Spleen (tissue), 7 donors: ENCODE data around the gene PLA2G3.

Experiments used
- CTCF ChIP-seq, 11 experiments: fragments of 200-600 bp in 7 of 11; fragments of 450-650 bp in 4 of 11; sonication (generic) in 4 of 11; IDR thresholded peaks in 8 of 11; conservative IDR thresholded peaks in 3 of 11; 1 replicate in 7 of 11; 2 replicates in 4 of 11; pipeline versions ENCODE4 v1.4.0 to v1.8.0; 2016 to 2021; ENCODE audit warnings: antibody characterized with exemption in 11 of 11, inconsistent platforms in 4 of 11, mild to moderate bottlenecking in 1 of 11
- POLR2A ChIP-seq, 3 donors: fragments of 450-650 bp; IDR thresholded peaks; one replicate each; pipeline ENCODE4 v1.5.1; 2017; ENCODE audit warnings: antibody characterized with exemption in 3 of 3, mild to moderate bottlenecking in 1 of 3
- donor health status: DM: no; HTN: no; CAD: no; lungs with moderate emphysema.
- donor health status: DM: no; HTN: no; CAD: no.
- donor health status: DM: no; HTN: no; CAD: no.

GRCh38 chr22:31105282-31105929, 34.9 kb downstream of the PLA2G3 start:
- TF ChIP-seq CTCF (IDR thresholded peaks at IDR 0.05 in 8 of 11, conservative IDR thresholded peaks at IDR 0.05 in 3 of 11) (no peak), POLR2A (IDR thresholded peaks at IDR 0.05) (no peak)
